Midbrain (tissue), 1 donor: Measurements from ENCODE around the gene IFNA13.
A peak's percentile ranks its signal among the peaks of the same experiment; 100 is the strongest.
"Not testable (repeated sequence)": the region's sequence is repeated elsewhere in the genome, so short reads cannot be mapped to it uniquely, and the experiment has no call there.

Experiments
- DNase-seq: peaks from one replicate; lab custom pipeline; 2025; lab: John Stamatoyannopoulos, UW

IFNA13 gene

GRCh38 chr9:21367957-21368356 lies at the start of gene IFNA13:
IFNA13 (minus strand) TSS chr9:21368057; CDS start chr9:21368010, 47 bp downstream.
- DNase-seq = no peak

DNA sequence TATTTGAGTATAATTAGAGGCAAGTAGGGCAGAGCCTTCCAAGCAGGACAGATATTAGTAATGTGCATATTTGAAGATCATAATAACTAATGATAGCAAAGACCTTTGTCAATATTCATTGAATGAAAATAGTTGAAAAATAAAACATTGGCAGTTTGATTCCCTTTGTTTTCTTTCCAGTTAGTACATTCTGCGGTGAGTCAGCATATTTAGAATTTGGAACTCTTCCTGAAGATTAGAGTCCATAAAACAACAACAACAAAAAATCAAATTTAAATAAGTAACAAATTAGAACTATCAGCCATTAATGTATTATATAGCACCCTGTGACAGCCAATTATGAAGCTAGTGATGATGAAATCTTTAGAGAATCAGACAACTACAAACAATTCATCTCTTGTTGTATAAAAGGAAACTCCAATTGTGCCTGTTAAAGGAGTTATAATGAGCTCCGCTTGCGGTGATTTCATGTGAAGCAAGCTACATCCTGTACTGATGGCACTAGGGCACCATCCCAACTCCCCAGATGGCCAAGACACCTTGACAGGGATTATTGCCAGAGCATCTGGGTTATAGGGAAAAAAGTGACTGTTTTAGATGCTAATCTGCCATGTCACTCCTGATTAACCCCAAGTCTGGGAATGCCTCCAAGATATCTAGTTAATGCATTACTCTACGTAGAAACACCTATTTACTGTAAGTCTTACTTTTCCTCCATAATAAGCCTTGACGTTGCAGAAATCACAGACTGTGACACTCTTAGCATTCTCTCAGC lies 47.8 kb upstream of the IFNA13 start:
- no peak for DNase-seq

GRCh38 chr9:21414220-21414940 lies 46.5 kb upstream of the IFNA13 start:
- DNase-seq = no peak

DNA sequence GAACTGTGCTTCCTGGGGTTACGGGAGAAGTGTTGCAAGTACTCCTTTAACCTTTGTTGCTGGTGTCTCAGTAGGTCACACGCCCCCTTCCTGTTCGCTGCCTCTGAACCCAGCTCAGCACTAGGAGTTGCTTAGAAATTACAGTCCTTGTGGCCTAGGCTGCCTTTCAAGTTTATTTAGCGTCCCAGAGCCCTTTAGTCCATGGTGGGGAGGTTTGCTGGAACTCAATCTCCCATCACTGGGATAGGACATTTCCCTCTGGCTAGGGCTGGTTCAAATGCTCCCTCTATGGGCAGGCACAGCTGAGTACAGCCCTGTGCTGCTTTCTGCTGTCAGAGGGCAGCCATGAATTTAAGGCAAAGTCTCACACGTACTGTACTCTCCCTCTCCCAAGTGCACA lies 45.8 kb upstream of the IFNA13 start:
- DNase-seq = peak; percentile 48

- no peak for DNase-seq
Measured at GRCh38 chr9:21413151-21413550, 45.3 kb upstream of the IFNA13 start.

DNA sequence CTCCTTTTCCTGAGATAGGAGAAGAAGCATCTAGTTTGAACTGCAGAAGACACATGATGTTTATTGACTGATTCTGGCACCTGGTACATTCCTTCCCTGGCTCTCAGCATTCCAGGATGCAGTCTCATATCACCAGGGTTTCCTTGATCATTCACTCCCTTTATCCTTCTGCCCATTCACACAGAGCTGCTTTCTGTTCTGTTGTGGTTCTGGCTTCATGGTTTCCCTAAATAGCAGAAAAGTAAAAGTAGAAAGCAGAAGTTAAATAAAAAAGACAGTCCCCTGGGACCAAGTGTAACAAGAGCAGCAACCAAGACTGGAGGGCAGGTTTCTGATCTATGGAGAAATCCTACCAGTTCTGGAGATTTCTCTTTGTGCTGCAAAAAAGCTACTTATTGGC lies 44.2 kb upstream of the IFNA13 start:
- DNase-seq = no peak

- DNase-seq = no peak
Measured at GRCh38 chr9:21408817-21409216, 41.0 kb upstream of the IFNA13 start, which contains the start of gene IFNA8. IFNA8 (plus strand) TSS chr9:21409117; CDS start chr9:21409177, 60 bp downstream.

- DNase-seq = no peak
Measured at GRCh38 chr9:21404146-21404545, 36.3 kb upstream of the IFNA13 start.

GRCh38 chr9:21402386-21403251 lies 34.8 kb upstream of the IFNA13 start:
- peak; percentile 60 for DNase-seq

DNA sequence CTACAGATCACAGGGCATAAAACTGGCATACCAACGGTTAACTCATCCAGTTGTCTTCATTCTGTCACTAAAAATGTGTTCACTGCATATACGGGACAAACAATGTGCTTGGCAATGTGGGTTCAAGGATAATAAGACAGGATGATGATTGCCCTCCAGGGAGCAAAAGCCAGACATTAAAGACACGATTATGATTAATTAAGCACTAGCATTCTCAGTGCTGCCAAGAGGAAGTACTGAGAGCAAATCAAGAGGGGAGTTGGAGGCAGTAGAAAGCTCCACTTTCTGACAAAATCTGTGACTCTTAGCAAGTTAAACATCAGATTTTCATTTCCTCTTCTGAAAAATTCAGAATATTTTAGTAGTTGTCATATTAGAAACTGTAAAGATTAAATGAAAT lies 32.1 kb upstream of the IFNA13 start:
- no peak for DNase-seq

DNA sequence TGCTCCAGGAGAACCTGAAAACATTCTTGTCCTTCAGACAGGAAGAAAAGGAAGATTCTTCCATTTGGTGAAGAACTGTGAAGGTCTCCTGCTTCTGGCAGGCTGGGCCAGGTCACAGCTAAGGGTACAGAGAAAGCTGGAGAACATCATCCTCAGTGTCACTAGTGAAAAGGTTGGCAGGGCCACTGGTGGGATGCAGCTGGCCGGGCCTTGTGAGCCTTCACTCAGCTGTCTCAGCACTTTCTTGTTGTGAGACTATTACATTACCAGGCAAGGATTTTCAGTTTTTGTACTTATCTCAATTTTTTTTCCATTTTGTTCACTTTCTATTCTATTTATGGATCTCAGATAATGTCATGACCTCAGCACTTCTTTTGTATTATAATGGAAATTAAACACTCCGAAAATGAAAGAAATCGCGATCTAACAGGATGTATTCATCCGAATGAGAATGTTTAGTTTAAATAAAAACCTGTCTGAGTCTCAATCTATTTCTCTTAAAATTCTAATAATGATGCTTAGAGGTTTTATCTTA lies 31.2 kb upstream of the IFNA13 start:
- DNase-seq = no peak

- DNase-seq = peak; percentile 48
Measured at GRCh38 chr9:21395778-21396717, 28.2 kb upstream of the IFNA13 start.

DNA sequence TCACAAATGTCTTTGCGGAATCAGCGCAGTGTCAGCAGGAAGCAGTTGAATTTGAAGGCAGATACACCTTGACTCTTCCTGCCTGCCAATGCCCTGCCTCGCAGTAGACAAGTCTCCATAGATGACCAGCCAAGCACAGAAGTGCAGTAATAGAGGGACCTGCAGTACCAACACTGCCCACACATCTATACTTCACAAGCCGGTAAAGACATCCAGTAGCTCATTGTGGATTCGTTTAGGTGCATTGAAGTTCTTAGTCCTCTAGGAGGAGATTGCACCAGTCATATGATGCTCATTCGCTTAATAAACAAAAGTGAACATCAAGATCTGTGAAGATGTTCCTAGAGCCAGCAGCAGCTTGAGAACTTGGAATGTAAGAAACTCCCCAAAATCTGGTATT lies 24.4 kb upstream of the IFNA13 start:
- no peak for DNase-seq

GRCh38 chr9:21385131-21385670 lies 17.3 kb upstream of the IFNA13 start, which contains the start of gene IFNA2:
IFNA2 (minus strand) TSS chr9:21385398; CDS start chr9:21385329, 69 bp downstream.
- DNase-seq = no peak

- DNase-seq = no peak
Measured at GRCh38 chr9:21383627-21384026, 15.8 kb upstream of the IFNA13 start.

GRCh38 chr9:21381448-21382339 lies 13.8 kb upstream of the IFNA13 start:
- DNase-seq = no peak

DNA sequence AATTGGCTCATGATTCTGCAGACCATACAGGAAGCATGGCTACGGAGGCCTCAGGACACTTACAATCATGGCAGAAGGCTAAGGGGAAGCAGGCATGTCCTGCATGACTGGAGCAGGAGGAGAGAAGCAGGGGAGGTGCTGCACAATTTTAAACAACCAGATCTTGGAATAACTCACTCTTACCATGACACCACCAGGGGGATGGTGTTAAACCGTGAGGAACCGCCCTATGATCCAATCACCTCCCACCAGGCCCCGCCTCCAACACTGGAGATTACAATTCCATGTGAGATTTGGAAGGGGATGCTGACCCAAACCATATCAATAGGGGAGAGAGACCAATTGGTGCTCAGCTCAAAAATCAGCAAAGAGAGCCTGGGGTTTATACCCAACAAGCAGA lies 3.6 kb upstream of the IFNA13 start:
- DNase-seq = not testable (repeated sequence)

DNA sequence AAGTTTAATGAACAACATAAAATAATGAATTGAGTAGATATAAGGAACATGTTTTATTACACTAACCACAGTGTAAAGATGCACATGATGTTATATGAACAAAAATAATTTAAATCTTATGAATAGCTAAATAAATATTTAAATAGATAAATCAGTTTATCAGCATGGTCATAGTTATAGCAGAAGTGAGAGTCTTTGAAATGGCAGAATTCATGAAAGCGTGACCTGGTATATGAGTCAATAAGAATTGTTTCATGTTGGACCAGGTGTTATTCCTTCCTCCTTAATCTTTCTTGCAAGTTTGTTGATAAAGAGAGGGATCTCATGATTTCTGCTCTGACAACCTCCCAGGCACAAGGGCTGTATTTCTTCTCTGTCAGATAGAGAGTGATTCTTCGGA lies 688 bp downstream of the IFNA13 start:
- DNase-seq = not testable (repeated sequence)

DNA sequence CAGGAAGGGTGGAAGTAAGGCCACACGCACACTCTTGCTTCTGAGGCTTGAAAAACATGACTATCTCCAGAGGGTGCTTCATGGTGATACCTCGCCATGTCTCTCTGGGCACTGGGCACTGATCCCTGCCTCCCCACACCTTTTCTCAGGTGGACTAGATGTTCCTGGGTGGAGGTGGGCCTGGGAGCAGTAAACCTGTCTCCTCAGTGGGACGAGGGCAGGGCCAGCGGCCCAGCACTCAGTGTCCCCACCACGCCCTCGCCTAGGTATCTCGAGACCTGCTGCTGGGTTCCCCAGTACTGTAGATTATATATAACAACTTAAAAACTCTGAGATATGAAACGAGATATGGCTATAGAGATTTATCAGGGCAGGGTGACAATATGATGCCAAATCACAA lies 5.6 kb downstream of the IFNA13 start:
- DNase-seq = no peak
